ENCODE data around the gene SDF2.
"Not testable (repeated sequence)": the region's sequence is repeated elsewhere in the genome, so short reads cannot be mapped to it uniquely, and the experiment has no call there.

Gene SDF2

GRCh38 chr17:28682655-28683054 lies 20.9 kb upstream of the SDF2 start:
- no peak for DNase-seq

GRCh38 chr17:28675980-28676379 lies 14.3 kb upstream of the SDF2 start:
- DNase-seq, result no peak

GRCh38 chr17:28675490-28675889 lies 13.8 kb upstream of the SDF2 start:
- DNase-seq, result no peak

GRCh38 chr17:28669918-28670317 lies 8.2 kb upstream of the SDF2 start:
- no peak for DNase-seq

GRCh38 chr17:28667870-28668269 lies 6.2 kb upstream of the SDF2 start:
- no peak for DNase-seq

- no peak for DNase-seq
Measured at GRCh38 chr17:28665994-28666393, 4.3 kb upstream of the SDF2 start.

- no peak for DNase-seq
Measured at GRCh38 chr17:28663723-28664122, 2.0 kb upstream of the SDF2 start.

- DNase-seq, result peak; percentile 48
Measured at GRCh38 chr17:28662527-28662829, 772 bp upstream of the SDF2 start.

GRCh38 chr17:28659497-28659881 lies 2.2 kb downstream of the SDF2 start:
- not testable (repeated sequence) for DNase-seq

GRCh38 chr17:28658766-28659496 lies 2.8 kb downstream of the SDF2 start:
- not testable (repeated sequence) for DNase-seq

- not testable (repeated sequence) for DNase-seq
Measured at GRCh38 chr17:28658342-28658741, 3.4 kb downstream of the SDF2 start.

GRCh38 chr17:28657756-28658155 lies 4.0 kb downstream of the SDF2 start:
- no peak for DNase-seq

GRCh38 chr17:28655160-28655559 lies 6.5 kb downstream of the SDF2 start:
- no peak for DNase-seq

- no peak for DNase-seq
Measured at GRCh38 chr17:28648698-28649097, 13.0 kb downstream of the SDF2 start.

- DNase-seq, result no peak
Measured at GRCh38 chr17:28646039-28646754, 15.5 kb downstream of the SDF2 start.

- DNase-seq, result no peak
Measured at GRCh38 chr17:28645576-28645939, 16.1 kb downstream of the SDF2 start.

- DNase-seq, result peak; percentile 92
Measured at GRCh38 chr17:28644787-28645575, 16.7 kb downstream of the SDF2 start, which contains the start of gene BLTP2. TSS of gene BLTP2 (minus strand) at chr17:28645158. CDS start at chr17:28645056, 102 bp downstream.

- peak; percentile 3 for DNase-seq
Measured at GRCh38 chr17:28643983-28644786, 17.5 kb downstream of the SDF2 start.

- no peak for DNase-seq
Measured at GRCh38 chr17:28641579-28641978, 20.1 kb downstream of the SDF2 start.

GRCh38 chr17:28635506-28635905 lies 26.2 kb downstream of the SDF2 start:
- DNase-seq, result no peak

- peak; percentile 13 for DNase-seq
Measured at GRCh38 chr17:28634206-28634865, 27.4 kb downstream of the SDF2 start.

GRCh38 chr17:28626818-28627217 lies 34.9 kb downstream of the SDF2 start:
- DNase-seq, result no peak
